NCI-H446 treated with DMSO at 0.1 percent for 48 hours (cell line): ENCODE data around the gene RBM17.
"Not testable (repeated sequence)": the region's sequence is repeated elsewhere in the genome, so short reads cannot be mapped to it uniquely, and the experiment has no call there.

Experiments used
- DNase-seq: peaks from one replicate; lab custom pipeline; 2025; lab: John Stamatoyannopoulos, UW

RBM17 gene

DNA sequence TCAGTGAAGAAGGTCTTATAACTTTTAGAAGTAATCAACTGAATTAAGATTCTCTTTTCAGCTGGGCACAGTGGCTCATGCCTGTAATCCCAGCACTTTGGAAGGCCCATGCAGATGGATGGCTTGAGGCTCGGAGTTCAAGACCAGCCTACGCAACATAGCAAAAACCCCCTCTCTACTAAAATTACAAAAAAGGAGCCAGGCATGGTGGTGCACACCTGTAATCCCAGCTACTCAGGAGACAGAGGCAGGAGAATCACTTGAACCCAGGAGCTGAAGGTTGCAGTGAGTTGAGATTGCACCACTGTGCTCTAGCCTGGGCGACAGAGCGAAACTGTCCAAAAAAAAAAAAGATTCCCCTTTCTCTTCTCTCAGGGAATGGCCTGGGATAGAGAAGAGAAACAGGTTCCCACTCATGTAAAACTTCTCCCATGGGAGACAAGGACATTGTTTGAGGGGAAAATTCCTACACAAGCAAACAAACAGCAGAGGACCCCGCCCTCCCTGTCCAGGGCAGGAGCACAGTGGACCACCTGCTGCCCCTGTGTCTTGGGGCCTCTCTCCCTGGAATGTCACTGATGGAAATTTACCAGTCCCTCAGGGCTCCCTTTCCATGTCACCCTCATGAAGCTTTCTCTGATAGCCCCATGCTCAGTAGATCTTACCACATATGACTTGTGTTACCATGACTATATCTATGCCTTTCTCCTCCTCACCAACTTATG, 32.3 kb upstream of the RBM17 start:
- DNase-seq, result no peak

- no peak for DNase-seq
Observed at GRCh38 chr10:6058682-6059475, 30.0 kb upstream of the RBM17 start.

- no peak for DNase-seq
Observed at GRCh38 chr10:6059506-6059905, 29.3 kb upstream of the RBM17 start.

DNA sequence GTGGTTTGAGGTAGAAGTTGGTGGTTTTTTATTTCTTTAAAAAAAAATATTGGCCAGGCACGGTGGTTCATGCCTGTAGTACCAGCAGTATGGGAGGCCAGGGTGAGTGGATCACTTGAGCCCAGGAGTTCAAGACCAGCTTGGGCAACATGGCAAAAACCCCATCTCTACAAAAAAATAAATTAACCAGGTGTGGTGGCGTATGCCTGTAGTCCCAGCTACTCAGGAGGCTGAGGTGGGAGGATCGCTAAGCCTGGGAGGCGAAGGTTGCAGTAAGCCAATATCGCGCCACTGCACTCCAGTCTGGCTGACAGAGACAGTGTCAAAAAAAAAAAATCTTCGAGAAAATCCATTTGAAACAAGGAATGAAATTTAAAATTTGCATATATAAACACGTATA, 27.8 kb upstream of the RBM17 start:
- DNase-seq, result no peak

GRCh38 chr10:6062101-6062771, 26.6 kb upstream of the RBM17 start, which contains the start of gene IL2RA:
IL2RA (minus strand) TSS chr10:6062367; CDS start chr10:6062151, 216 bp downstream.
- no peak for DNase-seq

DNA sequence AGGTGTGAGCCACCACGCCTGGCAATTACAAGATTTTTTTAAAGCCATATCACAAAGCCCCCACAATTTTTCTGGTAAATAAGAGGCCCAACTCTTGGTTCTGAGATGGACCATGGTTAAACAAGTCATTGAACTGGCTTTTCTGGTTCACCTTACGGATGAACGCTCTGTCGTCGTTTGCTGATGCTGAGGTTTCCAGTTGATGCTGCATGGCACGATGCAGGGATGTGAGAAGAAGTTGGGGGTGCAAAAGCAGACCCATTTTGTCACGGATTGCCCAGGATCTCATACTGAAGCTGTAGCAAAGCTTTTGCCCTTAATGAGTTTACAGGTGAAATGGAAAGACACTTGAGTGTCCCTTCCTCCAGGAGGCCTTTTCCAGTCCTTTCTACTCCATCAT, 24.7 kb upstream of the RBM17 start:
- no peak for DNase-seq

GRCh38 chr10:6064726-6065125, 24.1 kb upstream of the RBM17 start:
- not testable (repeated sequence) for DNase-seq

GRCh38 chr10:6065406-6065805, 23.4 kb upstream of the RBM17 start:
- no peak for DNase-seq

DNA sequence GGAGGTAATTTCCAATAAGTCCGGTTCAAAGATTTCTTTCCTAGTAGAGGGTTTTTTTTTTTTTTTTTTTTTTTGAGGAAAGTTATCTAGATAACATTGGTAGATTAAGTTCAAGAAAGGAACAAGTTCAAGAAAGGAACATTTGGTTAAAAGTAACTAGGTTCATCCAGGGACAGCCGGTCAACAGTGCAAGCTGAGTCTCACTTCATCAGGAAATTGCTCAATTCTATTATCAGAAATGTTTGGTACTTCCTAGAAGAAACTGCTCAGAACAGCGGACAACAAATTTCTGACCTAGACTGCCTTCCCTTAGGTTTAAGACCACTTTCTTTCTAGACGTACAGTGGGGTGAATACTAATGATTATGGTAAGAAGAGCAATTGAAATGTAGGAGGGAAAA, 23.0 kb upstream of the RBM17 start:
- DNase-seq, result no peak

DNA sequence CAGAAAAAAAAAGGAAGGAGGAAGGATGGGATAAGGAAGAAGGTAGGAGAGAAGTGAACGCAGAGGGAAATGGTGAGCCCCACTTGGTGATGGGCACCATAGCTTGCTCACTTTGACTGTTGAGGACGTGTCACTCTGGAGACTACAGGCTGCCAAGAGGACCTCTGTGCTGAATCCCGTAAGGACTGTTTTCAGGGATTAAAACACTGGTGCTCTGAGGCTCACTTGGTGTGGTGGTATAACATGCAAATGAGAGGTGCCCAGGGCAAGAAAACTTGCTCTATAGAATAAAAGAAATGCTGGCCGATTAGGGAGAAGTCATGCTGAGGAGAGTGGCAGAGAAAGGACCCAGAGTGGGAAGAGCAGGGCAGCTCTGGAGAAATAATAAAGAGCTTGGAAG, 21.4 kb upstream of the RBM17 start:
- DNase-seq, result no peak

DNA sequence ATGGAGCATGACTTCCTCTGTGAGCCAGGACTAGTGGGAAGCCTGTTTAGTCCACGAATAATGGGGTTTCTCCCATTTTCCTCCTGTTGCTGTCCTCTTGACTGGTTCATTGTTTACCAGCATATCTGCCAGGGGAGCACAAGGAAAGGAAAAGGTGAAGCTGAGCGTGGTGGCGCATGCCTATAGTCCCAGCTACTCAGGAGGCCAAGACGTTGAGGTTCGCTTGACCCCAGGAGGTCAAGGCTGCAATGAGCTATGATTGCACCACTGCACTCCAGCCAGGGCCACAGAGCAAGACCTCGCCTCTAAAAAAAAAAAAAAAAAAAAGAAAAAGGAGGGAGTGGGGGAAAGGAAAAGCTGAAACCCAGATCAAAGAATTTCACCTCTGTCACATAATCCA, 20.8 kb upstream of the RBM17 start:
- DNase-seq, result no peak

- DNase-seq, result no peak
Observed at GRCh38 chr10:6068422-6068821, 20.4 kb upstream of the RBM17 start.

- DNase-seq, result no peak
Observed at GRCh38 chr10:6069081-6069931, 19.5 kb upstream of the RBM17 start.

GRCh38 chr10:6070660-6071059, 18.2 kb upstream of the RBM17 start:
- no peak for DNase-seq

DNA sequence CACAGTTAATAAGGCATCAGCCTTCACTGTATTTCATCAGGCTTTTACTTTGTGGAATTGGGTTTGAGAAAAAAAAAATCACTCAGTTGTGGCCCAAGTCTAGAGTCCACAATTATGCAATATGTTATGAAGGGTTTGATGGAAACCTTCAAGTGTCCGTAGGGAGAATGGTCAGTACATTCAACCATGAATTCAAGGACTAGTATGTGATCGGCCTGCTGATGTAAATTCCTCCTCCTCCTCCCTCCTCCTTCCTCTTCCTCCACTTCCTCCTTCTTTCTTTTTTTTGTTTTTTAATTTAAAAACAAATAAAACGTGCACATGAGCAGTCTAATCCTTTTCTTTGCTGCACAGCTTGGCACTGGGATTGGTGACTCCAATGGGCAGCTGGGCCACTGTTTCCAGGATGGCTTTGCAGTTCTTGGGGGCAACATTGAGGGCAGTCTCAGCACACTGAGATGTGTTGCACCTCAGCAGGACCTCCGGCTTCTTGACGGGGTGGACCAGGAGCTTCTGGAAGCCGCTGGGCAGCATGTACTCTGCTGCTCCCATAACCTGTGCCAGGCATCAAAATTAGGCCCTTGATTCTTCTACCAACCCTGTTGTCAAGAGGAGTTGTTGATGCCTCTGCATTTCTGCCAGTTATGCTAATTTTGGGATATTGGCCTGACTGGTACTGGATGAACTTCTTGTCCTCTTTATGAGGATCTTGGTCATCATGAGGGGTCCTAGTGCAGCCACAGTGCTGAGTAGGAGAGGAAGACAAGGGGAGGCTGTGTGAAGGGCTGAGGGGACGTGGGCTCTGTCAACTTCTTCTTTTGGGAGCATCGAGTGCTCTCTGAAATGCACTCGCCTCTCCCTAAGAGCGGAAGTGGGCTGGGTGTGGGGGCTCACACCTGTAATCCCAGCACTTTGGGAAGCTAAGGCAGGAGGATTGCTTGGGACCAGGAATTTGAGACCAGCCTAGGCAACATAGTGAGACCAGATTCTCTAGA, 17.4 kb upstream of the RBM17 start:
- no peak for DNase-seq

DNA sequence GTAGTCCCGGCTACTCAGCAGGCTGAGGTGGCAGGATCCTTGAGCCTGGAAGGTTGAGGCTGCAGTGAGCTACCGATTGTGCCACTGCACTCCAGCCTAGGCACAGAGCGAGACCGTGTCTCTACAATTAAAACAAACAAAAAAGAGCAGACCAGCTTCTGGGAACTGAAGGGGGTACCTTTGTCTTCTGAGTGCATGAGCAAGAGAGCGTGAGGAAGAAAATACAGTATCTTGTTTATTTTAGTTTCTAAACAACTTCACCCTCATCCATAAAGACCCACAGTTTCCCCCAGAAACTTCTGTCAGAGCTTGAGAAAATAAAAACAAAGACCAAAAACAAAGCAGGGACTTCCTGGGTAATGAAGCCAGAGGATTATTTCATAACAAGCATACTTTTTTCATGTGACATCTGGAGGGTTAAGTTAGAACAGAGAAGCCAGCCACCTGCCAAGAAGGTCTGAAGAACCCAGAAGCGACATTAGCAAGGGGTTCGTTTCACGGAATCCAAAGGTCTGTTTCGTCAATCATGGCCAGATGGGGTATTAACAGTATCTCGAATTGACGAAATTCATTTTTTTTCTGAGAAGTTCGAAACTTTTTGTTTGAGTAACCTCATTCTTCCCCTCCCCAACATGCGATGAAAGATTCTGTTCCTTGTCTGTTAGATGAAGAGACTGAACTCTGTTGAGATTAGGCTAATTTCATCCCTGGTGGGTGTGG, 16.5 kb upstream of the RBM17 start:
- no peak for DNase-seq

GRCh38 chr10:6074489-6075301, 14.1 kb upstream of the RBM17 start:
- no peak for DNase-seq

DNA sequence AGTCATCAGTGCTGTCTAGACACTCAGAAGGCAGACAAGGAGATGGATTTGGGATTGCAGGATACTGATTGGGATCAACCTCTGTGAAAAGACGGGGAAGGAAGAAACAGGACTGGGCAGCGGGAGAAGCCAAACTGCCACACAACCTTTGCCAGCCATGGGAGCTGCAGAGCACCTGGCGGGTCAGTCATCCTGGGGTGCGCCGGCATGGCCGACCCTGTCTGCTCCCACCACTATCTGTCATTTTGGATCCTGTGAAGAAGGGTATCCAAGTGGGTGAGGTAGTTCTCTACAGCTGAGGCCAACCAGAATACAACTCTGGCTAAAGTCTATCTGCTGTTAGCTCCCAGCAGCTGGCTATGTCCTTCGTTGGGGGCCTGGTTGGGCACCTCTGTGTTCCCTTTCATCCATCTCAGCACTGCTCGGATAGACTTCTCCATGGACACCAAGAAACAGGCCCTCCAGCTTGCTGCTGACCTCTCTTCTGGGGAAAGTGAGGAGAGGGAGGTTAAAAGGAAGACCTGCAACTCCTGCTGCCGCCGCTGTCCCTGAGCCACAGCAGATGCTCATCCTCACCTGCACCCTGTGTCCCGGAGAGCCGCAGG, 11.7 kb upstream of the RBM17 start:
- no peak for DNase-seq

GRCh38 chr10:6079044-6079443, 9.8 kb upstream of the RBM17 start:
- no peak for DNase-seq
